SK-N-SH treated with all-trans-retinoic acid at 6 μM for 48 hours (cell line): ENCODE measurements around the gene C2orf72.
"Not testable (repeated sequence)": the region's sequence is repeated elsewhere in the genome, so short reads cannot be mapped to it uniquely, and the experiment has no call there.

ENCODE experiments used
- ATAC-seq: fragments of 200-7000 bp; cut with Tn5 transposase; 3 replicates; pipeline ENCODE4 v1.9.1; 2020; ENCODE audit warnings: mild to moderate bottlenecking, moderate library complexity
- ARNTL ChIP-seq: fragments of 450-650 bp; formaldehyde crosslinking; IDR thresholded peaks from 2 replicates; pipeline ENCODE4 v1.5.0; 2020; ENCODE audit warnings: low read depth, mild to moderate bottlenecking, moderate library complexity, borderline replicate concordance
- BACH2 ChIP-seq: fragments of 250-450 bp; sonication (Bioruptor Pico); IDR thresholded peaks from 2 replicates; pipeline ENCODE4 v1.9.0; 2021; ENCODE audit warnings: mild to moderate bottlenecking, borderline replicate concordance
- CSDC2 ChIP-seq: fragments of 250-450 bp; sonication (Bioruptor Pico); IDR thresholded peaks from 2 replicates; pipeline ENCODE4 v1.5.0; 2020; ENCODE audit warnings: mild to moderate bottlenecking, moderate library complexity
- GLIS3 ChIP-seq: fragments of 250-450 bp; sonication (Bioruptor Pico); IDR thresholded peaks from 2 replicates; pipeline ENCODE4 v1.5.0; 2020; ENCODE audit warnings: mild to moderate bottlenecking, moderate library complexity
- ISL1 ChIP-seq: fragments of 250-450 bp; sonication (Bioruptor Pico); IDR thresholded peaks from 2 replicates; pipeline ENCODE4 v2.1.2; 2022; ENCODE audit warnings: mild to moderate bottlenecking, moderate library complexity
- PATZ1 ChIP-seq: fragments of 250-450 bp; sonication (Bioruptor Pico); IDR thresholded peaks from 2 replicates; pipeline ENCODE4 v1.8.0; 2020; ENCODE audit warnings: mild to moderate bottlenecking, moderate library complexity, borderline replicate concordance
- POU6F1 ChIP-seq: fragments of 250-450 bp; sonication (Bioruptor Pico); IDR thresholded peaks from 2 replicates; pipeline ENCODE4 v1.8.0; 2021; ENCODE audit warnings: low read depth, mild to moderate bottlenecking, moderate library complexity, borderline replicate concordance
- PPARA ChIP-seq: fragments of 250-450 bp; sonication (Bioruptor Pico); IDR thresholded peaks from 2 replicates; pipeline ENCODE4 v1.5.0; 2020; ENCODE audit warnings: mild to moderate bottlenecking, borderline replicate concordance
- RARB ChIP-seq: fragments of 250-450 bp; sonication (Bioruptor Pico); IDR thresholded peaks from 2 replicates; pipeline ENCODE4 v1.8.0; 2021; ENCODE audit warnings: mild to moderate bottlenecking, moderate library complexity
- SNAI2 ChIP-seq: fragments of 250-450 bp; sonication (Bioruptor Pico); IDR thresholded peaks from 2 replicates; pipeline ENCODE4 v1.5.0; 2020; ENCODE audit warnings: mild to moderate bottlenecking, moderate library complexity
- TCF4 ChIP-seq: fragments of 250-450 bp; sonication (Bioruptor Pico); IDR thresholded peaks from 2 replicates; pipeline ENCODE4 v1.8.0; 2021; ENCODE audit warnings: mild to moderate bottlenecking, moderate library complexity, borderline replicate concordance
- TOX ChIP-seq: fragments of 250-450 bp; sonication (Bioruptor Pico); IDR thresholded peaks from 2 replicates; pipeline ENCODE4 v1.8.0; 2021; ENCODE audit warnings: mild to moderate bottlenecking, moderate library complexity, borderline replicate concordance
- ZC3H10 ChIP-seq: fragments of 250-450 bp; sonication (Bioruptor Pico); IDR thresholded peaks from 2 replicates; pipeline ENCODE4 v1.5.1; 2021; ENCODE audit warnings: mild to moderate bottlenecking, moderate library complexity
- ZFP3 ChIP-seq: fragments of 250-450 bp; sonication (Bioruptor Pico); IDR thresholded peaks from 2 replicates; pipeline ENCODE4 v1.5.0; 2020; ENCODE audit warnings: mild to moderate bottlenecking, moderate library complexity
- ZNF565 ChIP-seq: fragments of 450-650 bp; formaldehyde crosslinking; conservative IDR thresholded peaks from 2 replicates; pipeline ENCODE4 v1.5.0; 2020; ENCODE audit warnings: low read depth, mild to moderate bottlenecking, moderate library complexity
- ZNF70 ChIP-seq: fragments of 450-650 bp; formaldehyde crosslinking; IDR thresholded peaks from 2 replicates; pipeline ENCODE4 v1.5.0; 2020; ENCODE audit warnings: mild to moderate bottlenecking, moderate library complexity
- ZNF8 ChIP-seq: fragments of 450-650 bp; formaldehyde crosslinking; IDR thresholded peaks from 2 replicates; pipeline ENCODE4 v1.5.0; 2020; ENCODE audit warnings: mild to moderate bottlenecking, moderate library complexity
- TF ChIP-seq, protein P1 (sequence below): fragments of 250-450 bp; sonication (Bioruptor Pico); IDR thresholded peaks from 2 replicates; pipeline ENCODE4 v1.5.0; 2020; ENCODE audit warnings: mild to moderate bottlenecking, moderate library complexity
- TF ChIP-seq, protein P2 (sequence below): fragments of 250-450 bp; sonication (Bioruptor Pico); IDR thresholded peaks from 2 replicates; pipeline ENCODE4 v1.5.1; 2020; ENCODE audit warnings: low read depth, mild to moderate bottlenecking, moderate library complexity

C2orf72 gene

DNA sequence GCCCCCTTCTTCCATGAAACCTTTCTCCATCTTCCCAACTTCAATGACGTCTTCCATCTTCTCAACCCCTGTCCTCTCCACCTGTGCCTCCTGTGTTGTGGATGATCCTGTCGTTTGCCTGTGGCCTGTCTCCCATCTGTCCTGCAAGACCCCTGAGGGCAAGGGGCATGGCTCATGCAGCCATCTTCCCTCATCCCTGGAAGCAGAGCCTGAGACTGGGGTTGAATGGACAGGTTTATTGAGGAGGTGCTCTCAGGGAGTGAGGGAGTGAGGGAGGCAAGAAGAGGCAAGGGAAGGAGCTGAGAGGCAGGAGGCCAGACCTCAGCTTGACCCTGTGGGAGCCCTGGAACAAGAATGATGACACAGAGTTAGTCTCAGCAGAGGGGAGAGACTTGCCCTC is 34.1 kb upstream of the C2orf72 start (continued):
- no peak for TF ChIP-seq ZC3H10 (CRISPR knock-in tag)
- TF ChIP-seq ISL1 (CRISPR knock-in tag) = no peak
- no peak for TF ChIP-seq ARNTL
- no peak for TF ChIP-seq PATZ1 (CRISPR knock-in tag)
- TF ChIP-seq POU6F1 (CRISPR knock-in tag) = no peak
- TF ChIP-seq RARB (CRISPR knock-in tag) = no peak
- no peak for TF ChIP-seq ZFP3 (CRISPR knock-in tag)

GRCh38 chr2:231004930-231005329 is 32.4 kb upstream of the C2orf72 start:
- ATAC-seq = not testable (repeated sequence)

DNA sequence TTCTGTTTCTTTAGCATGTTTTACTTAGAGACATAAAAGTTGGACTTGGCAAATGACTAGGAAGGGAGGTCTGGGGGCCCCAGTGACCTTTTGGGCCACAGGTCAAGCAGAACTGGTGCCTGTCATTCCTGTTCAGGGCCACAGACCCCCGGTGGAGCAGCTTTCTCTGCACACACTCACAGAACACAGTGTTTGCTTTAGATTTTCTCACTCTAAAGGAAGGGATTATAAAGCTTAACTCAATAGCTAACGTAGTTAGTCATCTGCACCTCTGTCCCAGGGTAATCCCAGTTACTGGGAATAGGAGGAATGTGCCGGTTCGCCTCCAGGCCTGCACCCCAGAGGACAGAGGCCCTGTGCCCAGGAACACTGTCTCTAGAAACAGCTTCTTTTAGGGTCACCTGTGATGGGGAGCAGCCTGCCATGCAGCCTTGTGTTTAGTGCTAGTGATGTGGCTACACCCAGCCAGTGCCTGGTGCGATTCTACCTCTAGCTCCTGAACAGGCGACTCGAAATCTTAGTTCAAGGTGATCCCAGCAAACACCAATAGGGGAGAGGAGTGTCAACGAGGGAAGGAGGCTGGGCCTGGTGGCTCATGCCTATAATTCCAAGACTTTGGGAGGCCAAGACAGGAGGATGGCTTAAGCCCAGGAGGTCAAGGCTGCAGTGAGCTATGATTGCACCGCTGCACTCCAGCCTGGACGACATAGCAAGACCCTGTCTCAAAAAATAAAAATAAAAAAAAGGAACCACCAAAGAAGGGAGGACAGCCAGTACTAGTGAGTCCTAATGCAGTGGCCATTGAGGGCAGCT is 29.8 kb upstream of the C2orf72 start:
- ATAC-seq = no peak
- no peak for TF ChIP-seq TOX (CRISPR knock-in tag)
- TF ChIP-seq, protein P1, sequence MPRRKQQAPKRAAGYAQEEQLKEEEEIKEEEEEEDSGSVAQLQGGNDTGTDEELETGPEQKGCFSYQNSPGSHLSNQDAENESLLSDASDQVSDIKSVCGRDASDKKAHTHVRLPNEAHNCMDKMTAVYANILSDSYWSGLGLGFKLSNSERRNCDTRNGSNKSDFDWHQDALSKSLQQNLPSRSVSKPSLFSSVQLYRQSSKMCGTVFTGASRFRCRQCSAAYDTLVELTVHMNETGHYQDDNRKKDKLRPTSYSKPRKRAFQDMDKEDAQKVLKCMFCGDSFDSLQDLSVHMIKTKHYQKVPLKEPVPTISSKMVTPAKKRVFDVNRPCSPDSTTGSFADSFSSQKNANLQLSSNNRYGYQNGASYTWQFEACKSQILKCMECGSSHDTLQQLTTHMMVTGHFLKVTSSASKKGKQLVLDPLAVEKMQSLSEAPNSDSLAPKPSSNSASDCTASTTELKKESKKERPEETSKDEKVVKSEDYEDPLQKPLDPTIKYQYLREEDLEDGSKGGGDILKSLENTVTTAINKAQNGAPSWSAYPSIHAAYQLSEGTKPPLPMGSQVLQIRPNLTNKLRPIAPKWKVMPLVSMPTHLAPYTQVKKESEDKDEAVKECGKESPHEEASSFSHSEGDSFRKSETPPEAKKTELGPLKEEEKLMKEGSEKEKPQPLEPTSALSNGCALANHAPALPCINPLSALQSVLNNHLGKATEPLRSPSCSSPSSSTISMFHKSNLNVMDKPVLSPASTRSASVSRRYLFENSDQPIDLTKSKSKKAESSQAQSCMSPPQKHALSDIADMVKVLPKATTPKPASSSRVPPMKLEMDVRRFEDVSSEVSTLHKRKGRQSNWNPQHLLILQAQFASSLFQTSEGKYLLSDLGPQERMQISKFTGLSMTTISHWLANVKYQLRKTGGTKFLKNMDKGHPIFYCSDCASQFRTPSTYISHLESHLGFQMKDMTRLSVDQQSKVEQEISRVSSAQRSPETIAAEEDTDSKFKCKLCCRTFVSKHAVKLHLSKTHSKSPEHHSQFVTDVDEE = no peak
- no peak for TF ChIP-seq ZNF8 (CRISPR knock-in tag)

DNA sequence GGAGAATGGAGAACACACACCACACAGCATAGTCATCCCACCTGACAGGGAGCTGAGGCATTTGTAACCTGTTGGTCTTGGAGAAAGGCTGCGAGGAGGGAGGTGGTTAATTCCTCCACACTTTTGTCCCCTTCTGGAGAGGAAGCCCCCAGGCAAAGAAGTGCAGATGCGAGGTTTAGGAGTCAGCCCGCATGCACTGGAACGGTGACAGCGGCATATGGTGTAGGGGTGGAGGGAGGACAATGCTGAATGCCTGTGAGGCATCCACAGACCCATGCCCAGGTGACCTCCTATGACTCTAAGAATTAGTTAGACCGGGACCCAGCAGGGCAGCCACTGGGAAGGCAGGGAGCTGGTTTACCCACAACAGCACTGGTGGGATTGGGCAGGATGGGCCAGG is 29.2 kb upstream of the C2orf72 start:
- no peak for TF ChIP-seq GLIS3 (CRISPR knock-in tag)
- no peak for TF ChIP-seq ARNTL
- TF ChIP-seq ZNF8 (CRISPR knock-in tag) = no peak
- no peak for TF ChIP-seq PATZ1 (CRISPR knock-in tag)
- no peak for ATAC-seq

DNA sequence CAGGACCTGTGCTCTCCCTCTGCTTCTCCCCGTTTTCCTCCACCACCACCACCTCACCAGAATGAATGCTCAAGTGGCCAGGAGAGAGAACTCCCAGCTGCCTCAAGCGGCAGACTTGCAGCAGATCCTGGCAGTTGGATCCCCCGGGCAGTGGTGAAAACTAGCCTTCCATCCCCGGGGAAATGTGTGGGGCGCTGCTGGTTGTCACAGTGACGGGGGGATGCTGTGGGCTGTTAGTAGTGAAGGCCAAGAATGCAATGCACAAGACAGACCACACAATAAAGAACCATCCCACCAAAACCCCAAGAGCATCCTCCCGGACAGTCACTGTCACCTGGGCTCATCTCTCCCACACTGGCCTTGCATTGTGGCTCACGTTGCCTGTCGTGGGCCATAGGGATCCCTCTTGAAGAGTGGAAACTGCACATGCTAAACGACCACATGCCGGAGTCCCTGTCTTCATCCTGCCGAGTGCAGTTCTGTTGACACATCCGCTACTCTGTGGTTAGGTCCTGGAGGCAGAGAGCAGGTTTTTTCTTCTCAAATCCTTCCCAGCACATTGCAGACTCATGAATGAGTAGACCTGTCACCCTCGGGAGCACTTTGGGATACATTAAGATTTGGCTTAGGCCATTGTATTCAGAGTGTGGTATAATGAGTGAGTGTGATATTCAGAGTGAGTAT is 27.9 kb upstream of the C2orf72 start:
- ATAC-seq = no peak
- TF ChIP-seq POU6F1 (CRISPR knock-in tag) (no peak), ISL1 (CRISPR knock-in tag) (no peak), CSDC2 (CRISPR knock-in tag) (no peak), ARNTL (no peak), TOX (CRISPR knock-in tag) (no peak), ZNF565 (CRISPR knock-in tag) (no peak), ZNF8 (CRISPR knock-in tag) (no peak), SNAI2 (CRISPR knock-in tag) (no peak), ZFP3 (CRISPR knock-in tag) (no peak), RARB (CRISPR knock-in tag) (no peak), PPARA (no peak), ZNF70 (CRISPR knock-in tag) (no peak), GLIS3 (CRISPR knock-in tag) (no peak), TCF4 (CRISPR knock-in tag) (no peak), BACH2 (CRISPR knock-in tag) (no peak)
- TF ChIP-seq, protein P2, sequence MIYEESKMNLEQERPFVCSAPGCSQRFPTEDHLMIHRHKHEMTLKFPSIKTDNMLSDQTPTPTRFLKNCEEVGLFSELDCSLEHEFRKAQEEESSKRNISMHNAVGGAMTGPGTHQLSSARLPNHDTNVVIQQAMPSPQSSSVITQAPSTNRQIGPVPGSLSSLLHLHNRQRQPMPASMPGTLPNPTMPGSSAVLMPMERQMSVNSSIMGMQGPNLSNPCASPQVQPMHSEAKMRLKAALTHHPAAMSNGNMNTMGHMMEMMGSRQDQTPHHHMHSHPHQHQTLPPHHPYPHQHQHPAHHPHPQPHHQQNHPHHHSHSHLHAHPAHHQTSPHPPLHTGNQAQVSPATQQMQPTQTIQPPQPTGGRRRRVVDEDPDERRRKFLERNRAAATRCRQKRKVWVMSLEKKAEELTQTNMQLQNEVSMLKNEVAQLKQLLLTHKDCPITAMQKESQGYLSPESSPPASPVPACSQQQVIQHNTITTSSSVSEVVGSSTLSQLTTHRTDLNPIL (CRISPR knock-in tag) = no peak
